ENCODE data around the gene GRAP2.

DNA sequence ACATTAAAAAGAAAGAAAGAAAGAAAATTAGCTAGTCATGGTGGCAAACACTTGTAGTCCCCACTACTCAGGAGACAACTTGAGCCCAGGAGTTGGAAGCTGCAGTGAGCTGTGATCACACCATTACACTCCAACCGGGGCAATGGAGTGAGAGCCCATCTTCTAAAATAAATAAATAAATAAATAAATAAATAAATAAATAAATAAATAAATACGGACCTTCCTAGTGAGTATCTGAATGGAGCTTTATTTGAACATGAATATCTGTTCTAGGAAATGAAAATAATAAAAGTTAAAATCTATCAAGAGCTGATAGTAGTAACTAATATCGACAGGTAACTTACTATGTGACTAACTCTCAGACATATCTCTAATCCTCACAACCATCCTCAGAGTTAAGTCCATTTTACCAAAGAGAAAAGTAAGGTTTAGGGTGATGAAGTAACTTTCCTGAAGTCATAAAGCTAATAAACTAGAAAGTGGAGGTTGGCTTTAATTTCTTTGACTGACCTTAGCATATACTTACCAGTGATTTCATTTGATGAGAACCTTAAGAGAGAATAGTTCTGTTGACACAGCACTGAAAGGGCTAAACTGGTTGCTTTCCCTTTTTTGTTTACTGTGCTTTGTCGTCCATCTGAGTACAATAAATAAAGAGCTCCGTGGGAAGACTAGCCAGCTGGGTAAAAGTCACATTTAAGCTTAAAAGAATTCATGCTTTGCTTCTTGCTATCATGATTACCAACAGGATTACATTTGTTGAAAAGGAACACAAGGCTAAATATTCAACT, 29.7 kb upstream of the GRAP2 start:
- TF ChIP-seq, protein P1, sequence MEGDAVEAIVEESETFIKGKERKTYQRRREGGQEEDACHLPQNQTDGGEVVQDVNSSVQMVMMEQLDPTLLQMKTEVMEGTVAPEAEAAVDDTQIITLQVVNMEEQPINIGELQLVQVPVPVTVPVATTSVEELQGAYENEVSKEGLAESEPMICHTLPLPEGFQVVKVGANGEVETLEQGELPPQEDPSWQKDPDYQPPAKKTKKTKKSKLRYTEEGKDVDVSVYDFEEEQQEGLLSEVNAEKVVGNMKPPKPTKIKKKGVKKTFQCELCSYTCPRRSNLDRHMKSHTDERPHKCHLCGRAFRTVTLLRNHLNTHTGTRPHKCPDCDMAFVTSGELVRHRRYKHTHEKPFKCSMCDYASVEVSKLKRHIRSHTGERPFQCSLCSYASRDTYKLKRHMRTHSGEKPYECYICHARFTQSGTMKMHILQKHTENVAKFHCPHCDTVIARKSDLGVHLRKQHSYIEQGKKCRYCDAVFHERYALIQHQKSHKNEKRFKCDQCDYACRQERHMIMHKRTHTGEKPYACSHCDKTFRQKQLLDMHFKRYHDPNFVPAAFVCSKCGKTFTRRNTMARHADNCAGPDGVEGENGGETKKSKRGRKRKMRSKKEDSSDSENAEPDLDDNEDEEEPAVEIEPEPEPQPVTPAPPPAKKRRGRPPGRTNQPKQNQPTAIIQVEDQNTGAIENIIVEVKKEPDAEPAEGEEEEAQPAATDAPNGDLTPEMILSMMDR (optimal IDR thresholded peaks at IDR 0.05 in 1 of 3, IDR thresholded peaks at IDR 0.05 in 1 of 3, conservative IDR thresholded peaks at IDR 0.05 in 1 of 3; ENCODE audit: extremely low read depth in 1 of 3, insufficient read depth in 2 of 3, low read length in 3 of 3) = no peak
- no peak for TF ChIP-seq EZH2 (IDR thresholded peaks at IDR 0.05; ENCODE audit: low read length)

Data from keratinocyte (primary cell).